ENCODE results near the gene OR4X2. TPM values are rescaled to one million over a fixed set of nuclear protein-coding genes. Genes with fewer than 3 reads are reported as not detected.

OR4X2 gene
- total RNA-seq, 4 donors from 2014 or later: not detected

GRCh38 chr11:48237727-48238126 lies 7.2 kb upstream of the OR4X2 start:
- no peak overlapping the region for H3K4me3 ChIP-seq
- 24 to 29% methylated on average over 3 of the region's 3 CpGs for WGBS, 2 donors (ENCODE audit: low coverage in 1 of 2)
- H3K9me3 ChIP-seq: peaks cover 0 to 9% (median 0%) of the 10 kb centered on the region in 3 donors
- H3K36me3 ChIP-seq: no peaks in the 10 kb centered on the region
- TF ChIP-seq POLR2AphosphoS5 (IDR thresholded peaks at IDR 0.05): no peak
- TF ChIP-seq EP300 (IDR thresholded peaks at IDR 0.05): no peak
- TF ChIP-seq POLR2A (IDR thresholded peaks at IDR 0.05): no peak
- TF ChIP-seq CTCF (IDR thresholded peaks at IDR 0.05): no peak
- no peak for ATAC-seq
- no peaks in the 10 kb centered on the region for H3K4me1 ChIP-seq
- no peak overlapping the region for H3K27ac ChIP-seq
- peaks cover 4% of the 10 kb centered on the region for H3K27me3 ChIP-seq

DNA sequence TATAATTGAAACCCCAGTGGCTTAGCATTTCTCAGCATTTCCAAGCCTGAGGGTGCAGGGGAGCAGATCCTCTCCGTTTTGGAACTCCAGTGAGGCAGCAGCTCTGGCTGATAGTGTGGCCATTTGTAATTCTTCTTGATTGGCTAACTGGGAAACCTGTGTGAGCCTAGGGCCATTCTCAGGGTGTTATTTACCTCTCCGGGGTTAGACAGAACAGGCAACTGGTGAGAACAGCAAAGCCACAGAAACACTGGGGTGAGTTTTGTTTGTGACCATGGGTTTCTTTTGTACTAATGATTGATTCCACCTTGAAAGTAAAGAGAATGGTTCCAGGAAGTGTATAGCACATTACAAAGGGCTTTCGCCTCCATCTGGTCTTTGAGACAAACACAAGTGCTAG lies 2.4 kb upstream of the OR4X2 start:
- no peak overlapping the region for H3K27ac ChIP-seq
- H3K4me3 ChIP-seq: no peak overlapping the region
- TF ChIP-seq CTCF (IDR thresholded peaks at IDR 0.05) (no peak), POLR2A (IDR thresholded peaks at IDR 0.05) (no peak), EP300 (IDR thresholded peaks at IDR 0.05) (no peak), POLR2AphosphoS5 (IDR thresholded peaks at IDR 0.05) (no peak)
- H3K4me1 ChIP-seq: no peaks in the 10 kb centered on the region
- H3K36me3 ChIP-seq: no peaks in the 10 kb centered on the region
- WGBS, 2 donors (ENCODE audit: low coverage in 1 of 2): 58 to 100% methylated on average over 1 to 2 of the region's 3 CpGs
- H3K27me3 ChIP-seq: peaks cover 4% of the 10 kb centered on the region
- ATAC-seq: no peak
- peaks cover 0 to 15% (median 0%) of the 10 kb centered on the region in 3 donors for H3K9me3 ChIP-seq

DNA sequence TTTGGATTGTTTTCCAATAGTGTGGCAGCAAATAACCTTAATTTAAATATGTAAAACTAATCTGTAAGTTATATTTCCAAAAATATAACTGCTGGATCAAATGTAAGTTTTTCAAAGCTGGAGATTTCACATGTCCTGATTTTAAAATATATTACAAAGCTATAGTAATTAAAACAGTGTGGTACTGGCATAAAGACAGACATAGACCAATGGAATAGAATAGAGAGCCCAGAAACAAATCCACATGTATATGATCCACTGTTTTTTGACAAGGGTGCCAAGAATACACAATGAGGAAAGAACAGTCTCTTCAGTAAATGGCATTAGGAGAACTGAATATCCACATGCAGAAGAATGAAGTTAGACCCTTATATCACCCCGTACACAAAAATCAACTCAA lies 4.0 kb downstream of the OR4X2 start:
- no peak overlapping the region for H3K4me3 ChIP-seq
- no peak for TF ChIP-seq CTCF (IDR thresholded peaks at IDR 0.05)
- TF ChIP-seq POLR2AphosphoS5 (IDR thresholded peaks at IDR 0.05): no peak
- TF ChIP-seq EP300 (IDR thresholded peaks at IDR 0.05): no peak
- TF ChIP-seq POLR2A (IDR thresholded peaks at IDR 0.05): no peak

GRCh38 chr11:48261600-48261999 lies 16.7 kb downstream of the OR4X2 start:
- WGBS, 2 donors (ENCODE audit: low coverage in 1 of 2): 78 to 79% methylated on average over 2 of the region's 2 CpGs
- no peak for TF ChIP-seq CTCF (IDR thresholded peaks at IDR 0.05)
- TF ChIP-seq POLR2AphosphoS5 (IDR thresholded peaks at IDR 0.05): no peak
- no peak for TF ChIP-seq POLR2A (IDR thresholded peaks at IDR 0.05)
- no peak for TF ChIP-seq EP300 (IDR thresholded peaks at IDR 0.05)
- H3K27me3 ChIP-seq: no peaks in the 10 kb centered on the region
- no peaks in the 10 kb centered on the region for H3K36me3 ChIP-seq
- H3K4me3 ChIP-seq: no peak overlapping the region
- peaks cover 0 to 7% (median 0%) of the 10 kb centered on the region in 3 donors for H3K9me3 ChIP-seq
- H3K27ac ChIP-seq: no peak overlapping the region
- no peaks in the 10 kb centered on the region for H3K4me1 ChIP-seq
- no peak for ATAC-seq

More for the DNA sequence above, 4.0 kb downstream of the OR4X2 start:
- H3K9me3 ChIP-seq: peaks cover 0 to 34% (median 0%) of the 10 kb centered on the region in 3 donors
- H3K4me1 ChIP-seq: no peaks in the 10 kb centered on the region
- H3K27me3 ChIP-seq: no peaks in the 10 kb centered on the region
- H3K27ac ChIP-seq: no peak overlapping the region
- ATAC-seq: no peak
- WGBS, 2 donors (ENCODE audit: low coverage in 1 of 2): 92 to 100% methylated on average over 1 of the region's 1 CpG
- no peaks in the 10 kb centered on the region for H3K36me3 ChIP-seq

DNA sequence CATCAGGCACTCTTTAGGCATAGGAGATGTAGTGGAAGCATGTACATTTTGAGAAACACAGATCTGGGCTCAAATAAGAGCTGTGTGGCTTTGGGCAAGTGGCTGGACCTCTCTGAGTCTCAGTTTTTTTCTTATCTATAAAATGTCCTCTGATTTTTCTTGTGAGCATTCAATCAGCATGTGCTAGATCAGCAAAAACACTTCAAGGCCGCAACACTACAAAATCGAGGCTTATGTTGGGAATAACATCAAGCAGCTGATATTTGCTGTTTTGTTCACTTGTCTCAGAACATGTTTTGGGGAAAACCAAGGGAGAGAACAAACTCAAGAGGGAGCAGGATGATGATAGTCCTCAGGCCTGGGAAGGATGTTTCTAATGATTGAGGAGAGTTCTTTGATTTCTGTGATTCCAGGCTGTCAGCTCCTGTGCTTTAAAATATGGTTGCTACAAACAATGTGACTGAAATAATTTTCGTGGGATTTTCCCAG lies 18.6 kb downstream of the OR4X2 start, which contains the start of gene OR4X1:
Gene OR4X1 (plus strand): TSS at position 439 of the 489 bp plus-strand sequence. CDS start 0 bp downstream, at position 439.
- H3K36me3 ChIP-seq: no peaks in the 10 kb centered on the region
- ATAC-seq: no peak
- H3K4me1 ChIP-seq: no peaks in the 10 kb centered on the region
- 27% methylated on average over 2 of the region's 3 CpGs; no CpG with 5 or more reads in 1 of the 2 donors for WGBS, 2 donors (ENCODE audit: low coverage in 1 of 2)
- no peak within 1 kb of the TSS for H3K4me3 ChIP-seq
- no peak for TF ChIP-seq POLR2A (IDR thresholded peaks at IDR 0.05)
- H3K9me3 ChIP-seq: peaks cover 0 to 4% (median 0%) of the 10 kb centered on the region in 3 donors
- H3K27ac ChIP-seq: no peak within 1 kb of the TSS
- H3K27me3 ChIP-seq: no peaks in the 10 kb centered on the region

Data from gastroesophageal sphincter (tissue), 4 donors.